Stimulated activated CD4-positive, alpha-beta T cell treated with anti-CD3 and anti-CD28 coated beads, Interleukin-2, amount 100 ng/mL, for 48 hours (primary cell): Measurements from ENCODE around the gene TOR4A.
A peak's percentile ranks its signal among the peaks of the same experiment; 100 is the strongest.

Source experiments
- DNase-seq, 2 donors: peaks; one replicate each; pipeline ENCODE4 v3.0.0-alpha.2; 2020

TOR4A gene

DNA sequence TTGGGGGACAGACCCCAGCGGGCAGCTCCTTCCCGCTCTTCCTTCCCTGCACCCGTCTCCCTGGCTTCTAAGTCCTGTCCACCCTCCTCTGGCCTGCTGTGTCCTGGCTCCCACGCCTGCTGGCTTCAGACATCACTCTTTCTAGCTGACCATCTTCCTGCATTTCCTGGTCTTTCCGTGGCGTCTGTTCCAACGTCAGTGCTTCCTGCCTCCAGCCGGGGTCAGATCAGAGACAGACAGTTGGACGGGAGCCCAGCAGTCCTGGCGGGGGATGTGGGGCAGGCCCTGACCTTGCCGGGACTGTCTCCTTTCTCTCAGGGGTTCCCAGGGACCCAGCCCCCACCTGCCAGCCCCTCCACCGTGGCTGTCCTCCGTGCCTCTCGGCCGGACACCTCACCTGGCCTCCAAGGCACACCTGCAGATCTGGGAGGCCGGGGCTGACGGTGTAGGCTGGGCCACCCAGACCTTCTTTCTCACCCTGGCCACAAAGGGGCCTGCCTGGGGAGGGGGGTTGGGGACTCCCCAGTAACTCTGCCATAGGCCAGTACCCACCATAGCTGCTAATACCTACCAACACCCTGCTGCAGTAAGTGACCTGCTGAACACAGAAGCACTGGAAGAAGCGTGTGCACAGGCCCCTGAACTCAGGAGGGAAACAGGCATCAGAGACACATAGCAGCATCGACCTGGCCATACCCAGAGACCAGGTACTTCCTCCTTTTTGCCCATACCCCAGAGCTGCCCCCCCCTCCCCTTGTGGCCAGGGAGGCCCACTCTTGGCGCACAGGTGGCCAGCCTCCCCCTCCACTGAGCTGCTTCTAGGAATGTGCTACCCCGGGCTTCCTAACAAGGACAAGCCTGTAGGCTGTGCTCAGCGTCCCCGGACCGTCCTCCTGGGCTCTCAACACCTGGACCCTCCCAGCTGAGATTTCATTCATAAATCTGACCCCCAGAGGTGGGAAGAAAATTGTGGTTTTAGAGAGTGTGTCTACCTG is 19.4 kb downstream of the TOR4A start:
- no peak for DNase-seq

DNA sequence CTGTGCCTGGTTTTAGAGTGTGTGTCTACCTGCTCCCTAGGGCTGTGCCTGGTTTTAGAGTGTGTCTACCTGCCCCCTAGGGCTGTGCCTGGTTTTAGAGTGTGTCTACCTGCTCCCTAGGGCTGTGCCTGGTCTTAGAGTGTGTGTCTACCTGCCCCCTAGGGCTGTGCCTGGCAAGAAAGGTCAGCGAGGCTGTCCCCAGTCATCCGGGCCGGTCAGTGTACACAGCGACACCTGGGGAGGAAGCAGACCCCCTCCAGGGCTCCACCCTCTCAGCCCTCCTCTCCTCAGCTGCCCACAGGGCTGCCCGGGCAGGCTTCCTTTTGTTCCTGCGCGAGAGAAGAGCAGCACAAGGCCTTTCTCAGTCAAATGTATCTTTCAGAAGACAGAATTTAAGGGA is 20.4 kb downstream of the TOR4A start:
- no peak for DNase-seq

DNA sequence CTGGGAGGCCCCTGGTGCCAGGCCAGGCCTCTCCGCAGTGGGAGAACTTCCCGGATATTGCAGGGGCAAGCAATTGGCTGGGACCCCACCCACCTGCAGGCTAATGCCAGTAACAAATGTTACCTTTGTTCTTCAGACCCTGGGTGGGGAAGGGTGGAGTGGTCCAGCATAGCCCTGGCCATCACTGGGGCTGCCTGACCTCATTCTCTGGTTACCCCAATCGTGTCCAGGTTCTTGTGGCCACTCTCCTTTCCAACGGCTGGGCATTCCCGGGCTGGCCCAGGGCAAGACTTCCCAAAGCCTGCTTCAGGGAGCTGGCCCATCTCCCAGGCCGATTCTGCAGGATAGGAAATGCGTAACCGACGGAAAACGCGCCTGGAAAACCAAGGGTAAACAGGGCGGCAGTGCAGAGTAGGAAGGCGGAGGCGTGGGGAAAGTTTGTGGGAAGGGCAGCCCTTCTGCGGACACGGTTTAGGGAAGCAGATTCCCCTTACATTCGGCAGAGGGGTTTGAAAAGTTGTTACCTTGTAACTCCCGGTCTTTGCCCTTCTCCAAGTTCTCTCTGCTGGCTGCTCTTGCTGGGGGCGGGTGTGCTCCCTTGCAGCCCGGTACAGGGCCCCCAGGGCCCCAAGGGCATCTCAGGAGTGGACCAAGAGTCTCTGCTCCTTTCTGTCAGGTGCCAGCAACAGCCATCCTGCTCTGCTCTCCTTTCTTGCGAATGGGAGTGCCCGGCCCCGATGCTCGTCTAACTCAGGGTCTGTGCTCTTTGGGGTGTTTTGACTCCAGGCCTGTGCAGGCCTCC is 21.1 kb downstream of the TOR4A start:
- no peak for DNase-seq

GRCh38 chr9:137299203-137299565 is 21.7 kb downstream of the TOR4A start:
- DNase-seq, result no peak

DNA sequence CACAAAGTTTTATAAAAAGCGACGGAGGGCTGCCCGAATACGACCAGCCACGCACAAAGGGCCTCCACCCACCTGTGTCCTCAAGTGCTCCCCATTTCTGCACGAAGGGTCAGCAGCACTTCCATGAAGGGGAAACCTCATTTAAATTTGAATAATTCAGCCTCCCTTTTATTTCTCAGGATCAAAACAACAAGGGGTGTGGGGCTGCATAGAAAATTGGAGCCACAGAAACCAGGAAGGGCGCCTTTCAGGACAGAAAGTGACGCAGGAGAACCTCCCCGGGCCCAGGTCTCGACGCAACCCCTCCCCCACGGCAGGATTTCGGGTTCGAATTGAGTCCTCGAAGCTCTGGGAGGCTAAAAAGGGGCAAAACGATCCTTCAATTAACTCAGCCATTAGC is 22.4 kb downstream of the TOR4A start:
- no peak for DNase-seq

DNA sequence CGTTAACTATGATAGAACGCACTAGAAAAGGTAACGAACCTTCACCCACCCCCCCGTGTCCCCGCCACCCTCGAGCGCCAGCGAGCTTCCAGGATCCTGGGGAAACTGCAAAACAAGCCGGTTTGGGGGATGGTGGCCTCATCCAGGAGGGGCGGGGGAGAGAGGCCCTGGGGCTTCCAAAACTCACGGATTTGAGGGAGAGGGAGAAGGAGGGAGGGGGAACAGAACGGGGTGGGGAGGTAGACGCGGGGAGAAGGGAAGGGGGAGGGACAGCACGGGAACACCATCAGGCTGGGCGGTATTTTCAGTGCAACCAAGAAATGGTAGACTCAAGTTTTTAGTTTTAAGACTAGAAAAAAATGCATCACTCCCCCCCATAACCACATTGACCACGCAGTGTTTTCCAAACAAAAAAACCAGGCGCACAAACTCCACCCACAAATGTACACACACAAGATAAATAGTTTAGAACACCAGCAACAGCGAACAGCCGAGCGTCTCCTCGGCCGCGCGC is 23.1 kb downstream of the TOR4A start:
- no peak for DNase-seq

GRCh38 chr9:137301081-137301947 is 23.8 kb downstream of the TOR4A start:
- DNase-seq, result no peak

- peak; percentile 89 to 96 for DNase-seq
These were observed 24.6 kb downstream of the TOR4A start, which contains the start of gene NRARP for GRCh38 chr9:137302118-137302448. Gene NRARP, minus strand, starts transcription at chr9:137302271. Its CDS starts 343 bp downstream, at chr9:137301928.

GRCh38 chr9:137302449-137303150 is 25.1 kb downstream of the TOR4A start:
- peak in 1 of 2 donors; percentile 37 for DNase-seq

DNA sequence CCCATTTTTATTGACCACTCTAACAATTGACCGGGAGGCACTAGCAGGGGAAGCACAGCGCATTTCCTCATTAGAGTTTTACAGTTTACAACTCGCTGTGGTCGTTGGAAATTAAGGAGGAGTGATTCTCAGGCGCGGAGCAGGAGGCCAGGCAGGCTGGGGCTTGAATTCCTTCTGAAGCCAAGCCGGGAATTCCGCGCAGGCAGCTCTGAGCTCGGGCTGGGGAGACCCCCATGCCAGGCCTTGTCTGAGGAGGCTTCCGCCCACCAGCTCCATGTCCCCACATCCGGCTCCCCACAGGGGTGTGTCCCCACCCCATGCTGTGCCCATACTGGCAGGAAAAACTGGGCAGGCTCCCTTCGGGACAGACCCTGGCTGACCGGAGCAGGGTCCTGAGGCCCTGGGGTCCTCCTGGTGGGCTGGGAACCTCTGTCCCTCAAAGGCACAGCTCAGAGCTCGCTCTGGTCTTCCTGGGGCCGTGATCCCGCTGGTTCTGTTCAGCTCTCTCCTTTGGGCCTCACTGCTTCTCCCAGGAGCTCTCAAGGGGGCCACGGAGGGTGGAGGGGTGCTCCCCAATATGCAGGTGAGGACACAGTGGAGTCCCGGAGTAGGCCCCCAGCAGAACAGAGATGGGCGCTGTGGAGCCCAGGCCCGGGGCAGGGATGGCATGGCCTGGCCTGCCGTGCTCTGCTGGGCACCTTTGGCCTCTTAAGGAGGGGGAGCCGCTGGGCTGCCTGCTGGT is 25.8 kb downstream of the TOR4A start:
- DNase-seq, result no peak

- DNase-seq, result no peak
These were observed 26.4 kb downstream of the TOR4A start for GRCh38 chr9:137303893-137304382.

DNA sequence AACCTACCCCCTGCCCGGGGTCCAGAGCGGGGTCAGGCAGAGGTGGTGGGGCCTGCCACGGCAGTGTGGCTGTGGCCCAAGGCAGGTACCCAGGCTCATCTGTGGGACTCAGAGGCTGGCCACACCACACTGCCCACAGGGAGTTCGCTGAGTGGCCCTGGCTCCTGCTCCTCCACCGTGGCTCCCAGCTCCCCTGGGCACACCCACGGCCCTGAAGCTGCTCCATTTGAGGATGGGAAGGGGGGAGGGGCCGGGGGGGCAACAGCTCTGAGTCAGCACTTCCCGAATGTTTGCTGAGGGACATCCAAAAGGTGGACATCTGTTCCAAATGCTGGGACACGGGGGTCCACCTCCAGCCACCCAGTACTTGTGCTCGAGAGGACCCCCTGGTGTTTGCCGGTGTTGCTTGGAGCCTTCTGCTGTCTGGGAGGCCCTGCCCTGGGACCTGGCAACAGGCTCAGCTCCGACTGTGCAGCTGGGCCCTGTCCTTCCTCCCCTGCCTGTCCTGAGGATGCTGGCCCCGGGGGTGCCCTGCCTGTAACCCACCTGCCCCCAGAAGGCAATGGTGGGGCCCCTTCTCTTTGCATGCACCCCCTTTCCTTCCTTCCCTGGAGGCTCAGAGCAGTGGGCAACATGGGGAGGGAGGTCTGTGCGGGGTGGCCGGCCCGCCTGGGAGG is 27.0 kb downstream of the TOR4A start:
- no peak for DNase-seq

DNA sequence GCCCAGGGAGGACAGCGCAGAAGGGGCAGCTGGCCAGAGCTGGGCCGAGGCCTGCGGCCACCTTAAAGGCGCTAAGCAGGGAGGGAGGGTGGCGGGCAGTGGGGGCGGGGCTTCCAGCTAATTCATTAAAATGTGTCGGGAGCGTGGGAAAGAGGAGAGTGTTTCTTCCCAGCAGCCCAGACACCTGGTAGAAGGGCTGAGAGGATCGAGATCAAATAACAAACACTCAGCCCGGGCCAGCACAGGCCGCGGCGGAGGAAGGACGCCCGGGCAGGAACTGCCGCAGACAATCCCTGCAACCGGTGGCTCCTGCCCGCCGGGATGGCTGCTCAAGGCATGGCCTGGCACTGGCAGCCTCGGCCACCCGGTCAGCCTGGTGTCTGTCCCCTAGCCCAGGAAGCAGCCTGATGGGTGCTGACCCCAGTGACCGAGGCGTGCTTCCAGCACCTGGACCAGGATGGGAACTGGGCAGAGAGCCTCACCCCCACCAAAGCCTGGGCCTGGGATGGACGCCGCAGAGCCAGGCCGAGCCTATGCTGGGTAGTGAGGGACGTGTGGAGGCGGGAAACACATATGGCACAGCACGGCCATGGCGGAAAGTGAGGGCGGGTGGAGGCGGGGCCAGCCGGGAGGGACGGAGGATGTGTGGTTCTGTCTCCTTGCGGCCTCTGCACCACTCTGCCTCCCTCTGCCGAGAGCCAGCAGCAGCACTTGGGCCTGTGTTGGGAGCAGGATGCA is 27.7 kb downstream of the TOR4A start:
- DNase-seq, result peak; percentile 49 to 63

DNA sequence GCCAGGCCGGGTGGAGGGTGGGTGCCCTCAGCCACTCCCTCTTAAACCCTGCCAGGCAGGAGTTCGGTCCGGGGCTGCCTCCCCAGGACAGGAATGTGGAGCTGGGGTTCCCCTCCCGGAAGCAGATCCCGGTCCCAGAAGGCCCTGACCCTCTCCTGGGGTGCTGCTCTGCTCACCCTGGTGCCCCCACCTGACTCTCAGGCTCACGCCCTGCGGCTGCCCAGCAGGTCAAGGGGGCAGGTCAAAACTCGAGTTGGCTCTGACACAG is 28.2 kb downstream of the TOR4A start:
- no peak for DNase-seq

DNA sequence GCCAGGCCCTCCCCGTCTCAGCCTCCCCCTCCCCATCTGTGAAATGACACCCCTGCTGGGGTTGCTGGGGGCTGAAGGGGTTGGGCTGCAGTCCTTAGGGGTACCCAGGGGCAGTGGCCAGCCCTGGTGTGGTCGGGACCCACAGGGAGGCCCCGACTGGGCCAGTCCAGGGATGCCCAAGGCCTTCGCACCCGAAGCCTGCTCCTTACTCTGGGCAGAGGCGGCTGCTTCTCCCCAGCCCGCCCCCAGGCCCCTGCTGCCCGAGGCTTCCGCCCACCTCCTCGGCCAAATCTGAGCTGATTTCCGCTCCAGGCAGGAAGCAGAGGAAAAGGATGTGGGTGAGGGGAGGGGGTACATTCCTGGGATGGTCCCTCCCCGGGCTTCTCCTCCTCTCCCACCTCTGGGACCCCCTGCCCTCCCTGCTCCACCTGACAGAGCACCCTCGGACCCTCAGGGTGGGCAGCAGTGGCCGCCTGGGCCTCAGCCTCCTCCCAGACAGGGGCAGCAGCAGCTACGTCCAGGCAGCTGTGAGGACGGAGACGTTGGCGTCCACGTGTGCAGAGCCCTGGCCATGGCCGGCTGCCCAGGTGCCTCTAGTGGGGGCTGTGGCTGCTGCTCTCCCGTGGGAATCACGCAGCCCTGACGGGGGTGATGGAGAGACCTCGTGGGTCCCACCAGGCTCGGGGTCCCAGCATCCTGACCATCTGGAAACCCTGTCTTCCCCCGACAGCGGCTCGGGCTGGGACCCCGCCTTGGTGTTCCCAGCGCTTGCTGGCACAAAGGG is 28.7 kb downstream of the TOR4A start:
- DNase-seq, result no peak

DNA sequence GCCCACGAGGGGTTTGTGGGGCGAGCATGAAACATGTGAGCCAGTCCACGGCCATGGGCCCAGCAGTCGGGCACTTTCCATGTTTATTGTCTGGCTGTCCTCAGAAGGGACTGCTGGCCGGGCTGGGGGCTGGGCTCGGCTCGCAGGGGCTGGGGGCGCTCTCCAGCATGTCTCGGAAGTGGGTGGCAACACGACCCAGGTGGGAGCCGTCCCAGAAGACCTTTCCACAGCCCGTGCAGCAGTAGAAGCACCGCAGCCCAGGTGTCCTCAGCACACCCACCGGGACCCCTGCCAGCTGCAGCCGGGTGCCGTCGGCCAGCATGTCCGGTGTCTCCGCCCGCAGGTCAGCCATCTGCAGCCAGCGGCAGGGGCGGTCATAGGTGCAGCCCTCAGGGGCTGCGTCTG is 29.3 kb downstream of the TOR4A start:
- DNase-seq, result no peak

- DNase-seq, result no peak
These were observed 29.9 kb downstream of the TOR4A start for GRCh38 chr9:137307255-137308056.

DNA sequence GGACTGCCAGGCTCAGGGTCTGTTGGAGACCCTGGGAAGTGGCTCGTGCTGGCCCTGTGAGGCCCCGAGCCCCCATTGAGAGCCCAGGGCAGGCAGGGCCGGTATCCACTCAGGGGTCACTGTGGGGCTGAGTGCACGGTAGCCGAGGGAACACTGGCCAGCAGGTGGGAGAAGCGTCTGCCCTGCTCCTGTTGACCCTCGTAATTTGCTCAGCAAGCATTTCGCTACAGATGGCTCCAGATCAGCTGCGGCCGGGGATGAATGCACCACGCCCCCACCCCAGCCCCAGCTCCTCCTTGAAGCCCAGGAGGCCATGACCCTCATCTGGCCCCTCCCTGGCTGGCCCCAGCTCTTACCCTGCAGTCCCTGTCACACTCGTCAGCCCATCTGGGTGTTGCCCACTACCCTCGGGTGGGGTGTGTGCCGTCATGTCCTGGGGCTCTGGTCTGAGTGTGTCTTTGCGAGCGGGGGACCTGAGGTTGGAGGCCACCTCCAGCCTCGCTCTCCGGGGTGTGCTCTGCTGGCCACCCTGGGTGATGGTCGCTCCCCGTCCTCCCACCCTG is 30.6 kb downstream of the TOR4A start:
- no peak for DNase-seq
